Lung (tissue), 12 donors: ENCODE results near the gene COBL. TPM values are rescaled to one million over a fixed set of nuclear protein-coding genes. Genes with fewer than 3 reads are reported as not detected.

Experiments used
- ATAC-seq: fragments of 200-7000 bp; cut with Tn5 transposase; one replicate; pipeline ENCODE4 v1.9.1; 2020; ENCODE audit warnings: moderate number of reproducible peaks; ENCODE audit not compliant: insufficient read depth, low FRiP score
- DNase-seq, 3 donors: peaks; one replicate each; pipeline ENCODE4 v3.0.0-alpha.2; 2013 to 2017
- H3K27ac ChIP-seq, 2 donors: one replicate each; pipeline ENCODE4 v1.5.1; 2013; ENCODE audit warnings: mild to moderate bottlenecking in 2 of 2, moderate library complexity in 2 of 2, control low read depth in 1 of 2, inconsistent platforms in 1 of 2, low read depth in 1 of 2, low read length in 1 of 2
- H3K27me3 ChIP-seq, 3 donors: one replicate each; pipeline ENCODE4 v1.5.1; 2013; ENCODE audit warnings: low read length in 2 of 3; ENCODE audit not compliant: control insufficient read depth in 3 of 3, insufficient read depth in 3 of 3
- H3K36me3 ChIP-seq, 4 donors: one replicate each; pipeline ENCODE4 v1.5.1; 2013; ENCODE audit warnings: low read length in 4 of 4, mild to moderate bottlenecking in 1 of 4, moderate library complexity in 1 of 4; ENCODE audit not compliant: control insufficient read depth in 4 of 4, insufficient read depth in 4 of 4
- H3K4me1 ChIP-seq, 5 donors: one replicate each; pipeline ENCODE4 v1.5.1; 2013; ENCODE audit warnings: low read length in 5 of 5, mild to moderate bottlenecking in 2 of 5, moderate library complexity in 1 of 5; ENCODE audit not compliant: control insufficient read depth in 5 of 5, insufficient read depth in 5 of 5
- H3K4me3 ChIP-seq: one replicate; pipeline ENCODE4 v1.5.1; 2013; ENCODE audit warnings: mild to moderate bottlenecking, control low read depth, moderate library complexity
- H3K9ac ChIP-seq, 2 donors: one replicate each; pipeline ENCODE4 v1.5.1; 2013; ENCODE audit warnings: low read length in 2 of 2, control low read depth in 1 of 2; ENCODE audit not compliant: insufficient read depth in 1 of 2
- H3K9me3 ChIP-seq, 4 donors: one replicate each; pipeline ENCODE4 v1.5.1; 2013; ENCODE audit warnings: low read length in 3 of 4, mild to moderate bottlenecking in 1 of 4, moderate library complexity in 1 of 4; ENCODE audit not compliant: control insufficient read depth in 4 of 4, insufficient read depth in 3 of 4
- CTCF ChIP-seq: IDR thresholded peaks from 2 replicates; pipeline ENCODE4 v1.5.1; 2012; ENCODE audit warnings: mild to moderate bottlenecking; ENCODE audit errors: control extremely low read depth, extremely low read depth
- WGBS, 2 donors: extraction: QIAGEN DNeasy Blood & Tissue Kit; methylation state at CpG; one replicate each; pipeline ENCODE4 v1.1.7; 2013; 5-methylcytosine and 5-hydroxymethylcytosine counted together
- polyA plus RNA-seq, 2 donors: library from polyadenylated mRNA; stranded (reverse); fragments of 200-250 nt; gene quantifications; one replicate each; pipeline ENCODE4 v1.2.1, GENCODE V29; 2013
- total RNA-seq, 2 donors: library from RNA; depleted of rRNA in 1 of 2; stranded (reverse); fragments of >200 nt in 1 of 2; gene quantifications; one replicate each; pipeline ENCODE4 v1.2.1, GENCODE V29; 2014 to 2021
- donor health status: control.
- donor health status: control.
- donor health status: Bipolar disorder and iron deficiency.
- donor health status: healthy.
- donor health status: DM: yes; HTN: yes; CAD: no.

COBL gene
- total and polyA plus RNA-seq, 4 donors: 6.3 to 38.1 (median 15.0) TPM

- Histone ChIP-seq H3K9ac (no peak overlapping the region), H3K27ac (no peak overlapping the region), H3K4me3 (no peak overlapping the region), H3K36me3 (no peaks in the 10 kb centered on the region), H3K9me3 (no peaks in the 10 kb centered on the region), H3K27me3 (no peaks in the 10 kb centered on the region), H3K4me1 (peaks cover 0 to 3% (median 0%) of the 10 kb centered on the region in 5 donors)
- no peak for ATAC-seq
- TF ChIP-seq CTCF: no peak
- DNase-seq: no peak
- WGBS, 2 donors: 86 to 91% methylated on average over 7 of the region's 7 CpGs
Observed at GRCh38 chr7:51268859-51269258, 47.8 kb downstream of the COBL start.

GRCh38 chr7:51267169-51267568 lies 49.4 kb downstream of the COBL start:
- ATAC-seq (no peak), DNase-seq (no peak)
- H3K4me1 ChIP-seq: peaks cover 0 to 14% (median 10%) of the 10 kb centered on the region in 5 donors
- no peak for TF ChIP-seq CTCF
- H3K9ac ChIP-seq: no peak overlapping the region
- no peak overlapping the region for H3K27ac ChIP-seq
- H3K9me3 ChIP-seq: no peaks in the 10 kb centered on the region
- no peaks in the 10 kb centered on the region for H3K36me3 ChIP-seq
- H3K4me3 ChIP-seq: no peak overlapping the region
- 92 to 94% methylated on average over 2 of the region's 2 CpGs for WGBS, 2 donors
- H3K27me3 ChIP-seq: no peaks in the 10 kb centered on the region

- Histone ChIP-seq H3K9me3 (no peaks in the 10 kb centered on the region), H3K36me3 (no peaks in the 10 kb centered on the region), H3K27me3 (no peaks in the 10 kb centered on the region), H3K4me1 (peaks cover 0 to 19% (median 12%) of the 10 kb centered on the region in 5 donors), H3K27ac (no peak overlapping the region), H3K4me3 (no peak overlapping the region), H3K9ac (no peak overlapping the region)
- TF ChIP-seq CTCF: no peak
- WGBS, 2 donors: 91 to 92% methylated on average over 12 of the region's 12 CpGs
- ATAC-seq: no peak
- no peak for DNase-seq
Observed at GRCh38 chr7:51265066-51265907, 51.3 kb downstream of the COBL start.
